HG02840 (cell line): Measurements from ENCODE around the gene LRRFIP2.
A peak's percentile ranks its signal among the peaks of the same experiment; 100 is the strongest.

Source experiments
- ATAC-seq: cut with Tn5 transposase; IDR thresholded peaks from one replicate; pipeline ENCODE4 v1.9.1; 2021; ENCODE audit warnings: mild to moderate bottlenecking, moderate library complexity, moderate number of reproducible peaks; ENCODE audit not compliant: unreplicated experiment, low FRiP score

LRRFIP2 gene

DNA sequence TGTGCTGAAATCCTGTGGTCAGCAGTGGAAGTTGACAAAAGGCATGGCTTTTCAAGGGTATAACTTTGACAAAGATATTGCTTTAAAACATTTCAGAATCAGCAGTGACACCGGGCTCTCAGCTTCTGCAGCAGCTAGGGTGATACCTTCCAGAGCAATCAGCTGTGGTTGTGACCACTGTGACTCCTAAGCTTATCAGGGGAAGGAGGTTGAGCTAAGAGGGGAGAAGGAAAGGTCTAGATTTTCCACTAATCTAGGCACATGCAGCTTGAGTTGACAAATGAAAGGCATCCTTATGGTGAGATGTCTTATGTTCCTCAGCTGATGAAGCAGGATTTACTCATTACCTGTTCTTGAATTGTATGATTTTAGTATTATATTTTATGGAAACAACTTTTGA is 16.3 kb upstream of the LRRFIP2 start:
- ATAC-seq, result no peak

DNA sequence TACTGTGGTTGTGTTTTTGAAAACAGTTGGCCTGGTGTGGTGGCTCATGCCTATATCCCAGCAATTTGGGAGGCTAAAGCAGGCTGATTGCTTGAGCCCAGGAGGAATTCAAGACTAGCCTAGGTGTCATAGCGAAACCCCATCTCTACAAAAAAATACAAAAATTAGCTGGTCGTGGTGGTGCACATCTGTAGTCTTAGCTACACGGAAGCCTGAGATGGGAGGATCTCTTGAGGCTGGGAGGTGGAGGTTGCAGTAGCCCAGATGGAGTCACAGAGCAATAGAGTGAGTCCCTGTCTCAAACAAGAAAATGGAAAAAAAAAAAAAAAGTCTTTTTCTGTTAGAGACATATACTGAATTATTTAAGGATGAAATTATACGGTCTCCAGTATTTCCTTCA is 14.7 kb upstream of the LRRFIP2 start:
- ATAC-seq, result no peak

DNA sequence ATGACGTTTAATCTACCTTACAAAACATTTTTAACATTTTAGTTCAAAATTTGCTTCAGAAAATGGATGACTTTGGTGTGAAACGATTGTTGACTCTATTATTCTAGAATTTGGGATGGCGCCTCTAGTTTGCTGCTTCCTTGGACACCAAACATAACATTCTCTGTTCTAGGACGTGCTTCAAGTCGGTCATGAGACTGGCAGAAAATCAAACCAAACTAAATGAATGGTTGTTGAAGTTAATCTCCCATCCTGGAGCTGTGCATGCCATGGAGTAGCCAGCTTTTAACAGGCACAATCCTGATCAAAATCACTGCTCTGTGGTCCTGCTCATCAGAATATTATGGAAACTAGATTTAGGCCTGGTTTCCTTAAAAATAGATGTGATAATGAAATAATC is 9.6 kb upstream of the LRRFIP2 start:
- ATAC-seq, result no peak

DNA sequence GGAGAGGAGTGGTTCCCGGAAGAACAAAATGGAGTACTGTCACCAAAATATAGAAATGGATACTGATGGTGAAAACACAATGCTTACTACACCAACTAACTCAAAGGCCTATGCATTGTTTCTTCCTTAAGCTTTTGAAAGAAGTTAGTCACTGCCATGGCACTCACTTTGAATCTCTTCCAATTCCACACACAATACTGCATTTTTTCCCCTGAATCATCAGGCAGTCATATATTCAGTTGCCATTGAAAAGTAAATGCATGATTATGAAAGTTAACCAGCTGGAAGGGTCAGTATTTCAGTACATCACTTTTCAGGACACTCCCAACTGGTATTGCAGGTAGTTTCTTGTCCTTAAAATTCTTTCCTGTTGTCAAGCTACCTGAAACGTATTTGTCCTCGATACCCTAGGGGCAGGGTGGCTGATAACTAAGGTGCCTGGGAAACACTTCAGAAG is 9.0 kb upstream of the LRRFIP2 start:
- ATAC-seq, result no peak

DNA sequence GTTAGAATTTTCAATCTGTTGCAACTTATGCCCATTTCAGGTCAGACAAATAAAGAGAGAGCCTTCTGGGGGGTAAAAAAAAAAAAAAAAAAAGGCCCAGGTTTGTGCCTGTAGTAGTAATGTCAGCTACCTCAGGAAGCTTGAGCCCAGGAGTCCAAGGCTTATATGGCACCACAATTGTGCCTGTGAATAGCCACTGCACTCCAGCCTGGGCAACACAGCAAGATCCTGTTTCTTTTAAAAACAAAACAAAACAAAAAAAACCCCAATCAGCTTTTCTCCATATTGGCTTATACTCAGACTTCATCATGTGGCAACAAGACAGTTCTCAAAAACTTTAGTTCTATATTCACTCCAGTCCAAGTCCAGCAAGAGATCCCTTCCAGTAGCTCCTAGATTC is 8.4 kb upstream of the LRRFIP2 start:
- ATAC-seq, result no peak

DNA sequence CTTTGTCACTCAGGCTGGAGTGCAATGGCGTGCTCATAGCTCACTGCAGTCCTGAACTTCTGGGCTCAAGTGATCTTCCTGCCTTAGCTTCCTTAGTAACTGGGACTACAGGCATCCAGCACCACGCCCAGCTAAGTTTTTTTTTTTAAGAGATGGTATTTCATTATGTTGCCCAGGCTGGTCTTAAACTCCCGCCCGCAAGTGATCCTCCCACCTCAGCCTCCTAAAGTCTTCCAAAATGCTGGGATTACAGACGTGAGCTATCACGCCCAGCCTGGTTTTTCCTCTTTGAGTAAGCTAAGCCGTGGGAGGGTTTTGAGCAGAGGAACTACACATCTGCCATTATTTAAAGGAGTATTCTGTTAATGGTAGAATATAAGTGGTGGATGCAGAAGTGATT is 7.4 kb upstream of the LRRFIP2 start:
- no peak for ATAC-seq

DNA sequence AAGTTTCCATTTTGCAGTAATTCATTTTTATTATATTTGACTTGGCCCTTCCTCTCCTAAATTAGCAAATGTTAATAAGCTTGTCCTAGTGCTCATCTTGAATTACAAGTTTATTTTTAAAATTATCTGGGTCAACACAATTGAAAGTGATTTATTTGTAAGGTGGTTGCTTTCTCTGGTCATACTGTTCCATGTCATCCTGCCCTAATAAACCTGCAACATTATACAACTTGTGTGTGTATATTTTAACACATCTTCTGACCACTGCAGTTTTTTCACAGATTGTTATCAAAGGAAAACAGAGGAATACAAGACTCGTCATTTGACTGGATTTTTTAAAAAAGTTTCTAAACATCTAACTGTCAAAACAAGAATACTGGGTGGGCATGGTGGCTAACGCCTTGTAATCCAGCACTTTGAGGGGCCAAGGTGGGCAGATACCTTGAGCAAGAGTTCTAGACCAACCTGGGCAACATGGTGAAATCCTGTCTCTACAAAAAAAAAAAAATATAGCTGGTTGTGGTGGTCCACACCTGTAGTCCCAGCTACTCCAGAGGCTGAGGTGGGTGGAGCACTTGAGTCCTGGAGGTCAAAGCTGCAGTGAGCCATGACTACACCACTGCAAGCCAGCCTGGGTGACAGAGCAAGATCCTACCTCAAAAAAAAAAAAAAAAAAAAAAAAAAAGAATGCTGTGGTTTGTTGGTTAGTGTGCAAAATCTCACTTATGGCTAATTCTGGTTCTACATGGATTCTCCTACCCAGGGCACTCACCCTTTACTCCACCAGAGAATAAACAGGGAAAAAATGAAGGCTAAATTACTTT is 5.0 kb upstream of the LRRFIP2 start:
- ATAC-seq, result no peak

DNA sequence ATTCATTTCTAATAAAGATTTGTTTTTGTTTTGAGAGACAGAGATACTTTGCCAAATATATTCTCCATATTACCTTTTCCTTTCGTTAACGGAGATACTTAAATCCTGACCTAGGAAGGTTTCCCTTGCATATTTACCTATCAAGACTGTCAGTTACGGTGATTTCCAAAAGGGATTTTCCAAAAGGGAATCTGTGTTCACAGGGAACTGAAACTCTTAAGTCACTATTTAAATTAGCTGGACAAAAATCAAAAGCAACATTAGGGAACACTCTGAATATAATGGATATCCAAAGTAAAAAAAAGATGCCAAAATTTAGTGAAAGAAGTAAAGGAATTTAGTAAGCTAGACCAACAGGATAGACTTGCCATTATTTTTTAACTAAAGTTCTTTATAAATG is 576 bp downstream of the LRRFIP2 start:
- ATAC-seq, result no peak

DNA sequence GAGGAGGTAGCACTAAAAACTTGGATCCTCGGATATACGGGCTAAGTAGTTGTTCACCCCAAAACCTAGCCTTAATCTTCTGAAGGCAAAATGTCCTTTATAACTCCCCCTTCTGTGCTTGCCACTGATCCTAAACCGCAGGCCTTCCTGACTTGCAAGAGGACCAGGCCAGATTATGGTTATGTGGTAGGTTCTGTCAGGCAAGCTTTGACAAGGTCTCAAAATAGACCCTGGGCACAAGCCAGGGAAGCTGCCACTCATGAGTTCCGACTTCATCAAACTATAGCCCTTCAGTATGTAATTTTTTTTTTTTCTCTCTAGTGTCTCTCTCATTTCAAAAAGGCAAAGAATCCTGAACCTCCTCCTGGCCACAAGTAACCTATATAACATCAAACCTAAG is 3.2 kb downstream of the LRRFIP2 start:
- no peak for ATAC-seq

DNA sequence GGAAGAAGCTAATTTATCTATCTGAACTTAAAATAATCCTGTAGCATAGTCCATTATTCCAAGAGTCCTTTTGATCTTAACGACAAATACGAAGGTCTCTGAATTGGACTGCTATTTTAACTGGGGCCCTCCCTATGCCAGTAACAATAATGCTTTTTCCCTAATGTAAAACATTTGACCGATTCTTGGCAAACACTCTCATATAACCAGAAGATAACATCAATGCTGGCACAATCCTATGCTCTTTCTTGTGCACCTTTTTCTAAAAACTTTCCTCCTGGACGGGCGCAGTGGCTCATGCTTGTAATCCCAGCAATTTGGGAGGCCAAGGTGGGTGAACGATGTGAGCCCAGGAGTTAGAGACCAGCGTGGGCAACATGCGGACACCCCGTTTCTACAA is 3.9 kb downstream of the LRRFIP2 start:
- no peak for ATAC-seq

DNA sequence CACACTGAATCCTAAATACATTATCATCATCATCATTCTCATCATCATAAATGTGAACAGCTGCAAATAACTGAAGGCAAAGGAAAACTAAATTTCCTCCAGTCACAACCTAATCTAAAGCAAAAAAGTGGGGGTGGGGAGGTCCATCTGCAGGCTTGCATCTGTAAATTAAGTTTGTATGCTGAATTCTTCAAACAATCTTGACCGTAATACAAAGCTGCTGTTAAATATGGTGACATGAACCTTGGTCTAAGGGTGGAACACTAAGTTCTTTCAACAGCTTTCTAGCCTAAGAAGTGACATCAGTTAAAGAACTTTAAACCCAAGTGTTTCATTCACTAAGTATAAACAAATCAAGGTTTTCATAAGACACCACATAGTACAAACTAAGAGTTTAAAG is 4.3 kb downstream of the LRRFIP2 start:
- ATAC-seq, result no peak

DNA sequence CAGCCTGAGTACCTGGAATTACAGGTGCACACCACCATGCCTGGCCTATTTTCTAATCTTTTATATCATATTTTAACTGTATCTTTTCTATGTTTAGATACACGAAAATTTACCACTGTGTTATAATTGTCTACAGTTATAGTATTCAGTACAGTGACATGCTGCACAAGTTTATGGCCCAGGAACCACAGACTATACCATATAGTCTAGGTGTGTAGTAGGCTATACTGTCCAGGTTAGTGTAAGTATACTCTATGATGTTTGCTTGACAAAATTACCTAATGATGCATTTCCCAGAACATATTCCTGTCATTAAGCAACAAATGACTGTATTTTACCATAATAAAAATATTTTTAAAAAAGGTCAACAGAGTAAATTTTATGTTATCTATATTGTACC is 5.5 kb downstream of the LRRFIP2 start:
- ATAC-seq, result no peak

DNA sequence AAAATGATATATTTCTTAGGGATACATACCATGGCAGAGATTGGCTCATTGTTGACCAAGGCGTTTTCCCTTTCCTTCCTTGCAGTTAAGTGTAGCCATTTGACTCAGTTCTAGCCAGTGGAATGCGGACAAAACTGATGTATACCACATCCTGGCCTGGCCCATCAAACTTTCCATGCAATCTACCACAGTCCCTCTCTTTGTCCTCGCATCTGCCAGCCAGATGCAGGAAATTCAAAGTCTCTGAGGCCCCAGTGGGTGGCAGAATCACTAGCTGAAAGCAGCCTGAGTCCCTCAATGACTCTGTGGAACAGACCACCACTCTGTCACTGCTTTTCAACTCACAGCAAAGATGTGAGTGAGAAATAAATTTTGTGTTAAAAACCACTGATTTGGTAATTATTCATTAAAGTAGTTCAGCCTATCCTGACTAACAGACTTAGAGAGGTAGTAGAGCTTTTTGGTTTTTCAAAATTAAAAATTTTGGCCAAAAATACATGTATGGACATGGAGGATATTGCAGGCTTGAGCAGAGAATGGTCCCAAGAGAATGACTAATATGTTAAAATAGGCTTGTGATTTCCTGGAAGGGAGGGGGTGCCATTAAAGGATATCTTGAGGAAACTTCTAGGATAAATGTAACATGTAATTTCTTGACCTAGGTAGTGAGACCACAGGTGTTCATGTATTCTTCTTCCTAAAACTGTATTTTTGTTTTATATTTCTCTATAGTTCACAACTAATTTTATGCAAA is 10.9 kb downstream of the LRRFIP2 start:
- no peak for ATAC-seq

DNA sequence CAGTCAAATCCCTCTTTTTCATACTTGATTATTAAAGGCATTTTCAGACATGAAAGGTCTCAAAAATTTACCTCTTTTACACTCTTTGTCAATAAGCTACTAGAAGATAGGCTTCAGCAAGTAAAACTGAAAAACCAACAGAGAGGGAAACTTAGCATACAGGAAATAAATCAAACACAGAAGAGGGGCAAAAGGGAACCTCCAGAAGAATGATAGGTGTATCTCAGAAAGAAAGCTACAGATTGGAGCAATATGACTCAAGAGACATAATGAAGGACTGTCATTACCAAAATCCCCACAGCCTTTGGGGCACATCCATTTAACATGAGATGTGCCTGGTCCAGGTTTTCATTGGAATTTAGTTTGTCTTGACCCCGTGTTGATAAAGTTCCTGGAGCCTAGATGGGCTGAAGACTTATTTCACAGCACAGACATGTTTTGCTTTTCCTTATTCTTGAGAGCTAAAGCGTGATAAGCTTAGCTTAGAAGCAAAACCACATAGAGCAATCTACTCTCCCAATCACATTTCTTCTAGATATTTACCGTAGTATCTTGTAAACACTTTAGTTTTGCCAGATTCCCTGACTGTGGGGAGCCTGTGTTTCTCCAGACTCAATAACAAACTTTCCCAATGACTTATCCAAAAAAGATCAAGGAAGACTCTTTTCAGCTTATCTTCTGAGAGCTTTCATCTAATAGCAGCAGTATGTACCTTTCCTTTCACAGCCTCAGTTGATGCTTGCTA is 11.7 kb downstream of the LRRFIP2 start:
- ATAC-seq, result peak; percentile 88

DNA sequence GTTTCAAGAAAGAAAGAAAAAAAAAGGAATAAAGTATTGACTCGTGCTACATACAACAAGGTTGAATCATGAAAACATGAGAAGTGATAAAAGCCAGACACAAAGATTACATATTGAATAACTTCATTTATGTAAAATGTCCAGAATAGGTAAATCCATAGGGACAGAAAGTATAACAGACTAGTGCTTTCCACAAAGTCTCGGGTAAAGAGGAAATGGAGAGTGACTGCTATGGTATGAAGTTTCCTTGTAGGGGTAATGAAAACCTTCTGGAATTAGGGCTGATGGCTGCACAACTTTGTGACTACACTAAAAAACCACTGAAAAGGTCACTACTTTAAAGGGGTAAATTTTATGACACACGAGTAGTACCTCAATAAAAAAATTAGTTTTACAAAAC is 13.0 kb downstream of the LRRFIP2 start:
- ATAC-seq, result no peak

DNA sequence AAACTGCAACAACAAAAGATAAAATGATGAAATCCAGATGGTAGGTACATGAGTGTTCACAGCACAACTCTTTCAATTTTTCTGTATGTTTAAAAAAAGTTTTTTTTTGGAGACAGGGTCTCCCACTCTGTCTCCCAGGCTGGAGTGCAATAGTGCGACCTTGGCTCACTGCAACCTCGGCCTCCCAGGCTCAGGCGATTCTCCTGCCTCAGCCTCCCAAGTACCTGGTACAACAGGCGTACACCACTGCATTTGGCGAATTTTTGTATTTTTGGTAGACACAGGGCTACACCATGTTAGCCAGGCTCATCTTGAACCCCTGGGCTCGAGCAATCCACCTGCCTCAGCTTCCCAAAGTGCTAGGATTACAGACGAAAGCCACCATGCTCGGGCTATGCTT is 18.6 kb downstream of the LRRFIP2 start:
- no peak for ATAC-seq

DNA sequence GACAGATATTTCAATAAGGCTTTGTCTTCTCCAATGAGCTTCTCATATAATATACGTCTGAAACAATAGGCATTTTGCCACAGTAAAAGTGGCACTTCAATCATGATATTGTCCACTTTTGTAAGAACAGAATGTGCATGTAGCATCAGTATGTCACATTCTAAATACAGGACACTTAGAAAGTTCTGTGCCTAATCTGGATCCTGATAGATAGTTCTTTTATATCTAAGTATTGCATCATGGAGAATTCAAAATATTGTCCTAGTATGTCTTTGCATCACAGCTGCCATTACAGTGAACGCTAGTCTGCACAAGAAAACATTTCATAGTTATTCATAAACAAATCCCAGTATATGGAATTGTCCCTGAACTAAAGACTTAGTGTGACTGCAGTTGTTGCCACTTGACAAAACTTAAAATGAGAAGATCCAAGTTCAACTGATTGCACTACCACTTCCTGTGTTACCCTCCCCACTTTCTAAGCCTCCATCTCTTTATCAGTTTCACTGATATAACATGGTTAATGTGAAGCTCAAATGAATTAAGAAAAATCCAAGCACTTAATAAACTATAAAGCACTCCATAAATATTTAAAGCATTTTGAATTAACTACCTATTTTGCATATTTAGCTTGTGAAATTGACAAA is 19.6 kb downstream of the LRRFIP2 start:
- no peak for ATAC-seq

DNA sequence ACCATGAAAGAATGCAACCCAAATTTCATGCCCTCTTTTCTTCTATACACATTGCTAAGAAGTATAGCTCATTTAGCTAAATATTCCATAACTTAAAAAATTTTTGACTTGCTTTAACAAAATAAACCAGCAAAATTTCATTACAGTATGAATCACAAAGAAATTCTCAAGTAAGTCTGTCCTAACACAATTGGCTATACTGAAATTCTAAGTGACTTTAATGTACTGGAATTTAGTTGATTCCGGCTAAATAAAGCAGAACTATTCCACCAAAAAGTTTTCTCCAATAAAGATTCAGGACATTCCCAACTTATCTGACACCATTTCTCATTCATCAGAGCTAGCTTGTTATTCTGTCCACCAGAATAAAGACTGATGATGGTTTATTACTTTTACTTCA is 23.8 kb downstream of the LRRFIP2 start:
- ATAC-seq, result no peak

DNA sequence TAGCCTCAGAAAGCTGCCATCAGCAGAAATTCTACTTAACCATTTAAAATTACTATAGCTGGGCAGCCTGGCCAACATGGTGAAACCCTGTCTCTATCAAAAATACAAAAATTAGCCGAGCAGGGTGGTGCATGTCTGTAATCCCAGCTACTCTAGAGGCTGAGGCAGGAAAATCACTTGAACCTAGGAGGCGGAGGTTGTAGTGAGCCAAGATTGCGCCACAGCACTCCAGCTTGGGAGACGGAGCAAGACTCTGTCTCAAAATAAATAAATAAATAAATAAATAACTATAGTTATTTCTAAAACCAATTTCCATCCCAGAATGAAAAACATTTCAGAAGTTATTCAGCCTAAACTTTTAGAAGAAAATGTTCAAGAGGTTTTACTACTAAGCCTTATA is 25.1 kb downstream of the LRRFIP2 start:
- no peak for ATAC-seq

DNA sequence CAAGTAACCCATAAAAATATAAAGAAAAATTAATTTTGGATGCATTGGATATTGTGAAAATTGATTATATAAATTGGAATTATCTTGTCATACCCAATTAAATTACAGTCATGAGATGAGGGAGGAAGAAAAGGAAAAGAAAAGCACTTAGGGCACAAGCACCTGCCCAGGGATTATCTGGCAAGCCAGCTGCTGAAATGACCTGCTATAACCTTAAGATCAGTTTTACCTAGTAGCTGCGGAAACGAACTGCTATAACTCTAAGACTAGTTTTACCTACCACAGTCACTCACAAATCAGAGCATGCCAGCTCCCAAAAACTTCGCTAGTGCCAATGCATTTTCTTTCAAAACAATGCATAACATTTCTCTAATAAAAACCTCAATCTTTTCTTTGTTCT is 26.2 kb downstream of the LRRFIP2 start:
- ATAC-seq, result no peak

DNA sequence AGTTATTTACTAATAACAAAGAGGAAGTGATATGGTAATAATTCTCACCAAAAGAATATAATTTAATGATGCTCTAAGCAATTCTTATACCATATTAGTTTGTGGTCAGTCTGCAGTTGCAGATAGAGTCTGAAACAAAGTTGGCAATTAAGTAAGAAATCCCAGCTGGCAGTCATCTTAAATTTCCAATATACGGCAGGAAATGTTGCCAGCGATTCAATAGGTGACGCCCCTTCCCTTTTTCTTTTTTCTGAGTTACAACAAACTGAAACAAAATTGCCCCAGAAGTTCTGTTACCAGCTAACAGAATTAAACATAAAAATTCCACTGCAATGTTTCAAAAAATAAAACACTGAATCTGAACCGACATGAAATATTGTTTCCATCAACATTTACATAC is 26.7 kb downstream of the LRRFIP2 start:
- ATAC-seq, result no peak
